GM18517 (cell line): ENCODE results near the gene RABEP2.
"Not testable (repeated sequence)": the region's sequence is repeated elsewhere in the genome, so short reads cannot be mapped to it uniquely, and the experiment has no call there.

ENCODE experiments used
- ATAC-seq: cut with Tn5 transposase; IDR thresholded peaks from one replicate; pipeline ENCODE4 v1.9.1; 2021; ENCODE audit warnings: mild to moderate bottlenecking, moderate library complexity; ENCODE audit not compliant: unreplicated experiment

RABEP2 gene

DNA sequence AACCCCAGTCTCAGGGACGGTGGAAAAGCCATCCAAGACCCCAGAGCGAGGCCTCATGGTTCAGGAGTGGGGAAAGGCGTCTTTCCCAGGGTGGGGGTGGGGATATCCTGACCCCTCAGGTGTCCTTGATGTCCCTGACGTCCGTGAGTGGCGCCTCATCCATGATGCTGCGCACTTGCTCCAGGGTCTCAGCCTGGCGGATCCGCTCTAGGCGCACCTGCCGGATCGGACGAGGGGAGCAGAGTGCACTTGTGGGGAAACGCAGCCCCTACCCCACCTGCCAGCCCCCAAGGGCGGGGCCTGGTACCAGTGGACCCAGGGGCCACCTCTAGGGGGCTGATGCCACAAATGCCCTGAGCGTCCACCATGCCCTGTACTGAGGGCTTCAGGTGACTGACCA is 20.2 kb downstream of the RABEP2 start:
- ATAC-seq, result no peak

DNA sequence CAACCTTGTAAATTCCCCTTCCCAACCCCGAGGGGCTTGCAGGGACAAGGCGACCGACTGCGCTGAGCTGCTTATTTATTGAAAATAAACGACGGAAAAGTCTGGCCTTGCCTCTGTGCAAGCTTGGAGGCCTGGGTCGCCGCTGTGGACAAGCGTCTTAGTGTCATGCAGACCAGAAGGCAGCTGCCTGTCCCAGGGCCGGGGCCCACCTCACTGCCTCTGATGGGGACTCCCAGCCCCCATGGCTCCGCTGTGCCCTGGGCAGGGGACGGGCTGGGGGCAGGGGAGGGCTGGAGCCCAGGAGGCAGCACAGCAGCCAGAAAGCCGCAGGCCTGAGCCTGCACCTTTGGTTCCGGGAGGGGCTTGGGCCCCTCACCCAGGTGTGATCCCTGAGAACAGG is 20.7 kb downstream of the RABEP2 start:
- ATAC-seq, result no peak

DNA sequence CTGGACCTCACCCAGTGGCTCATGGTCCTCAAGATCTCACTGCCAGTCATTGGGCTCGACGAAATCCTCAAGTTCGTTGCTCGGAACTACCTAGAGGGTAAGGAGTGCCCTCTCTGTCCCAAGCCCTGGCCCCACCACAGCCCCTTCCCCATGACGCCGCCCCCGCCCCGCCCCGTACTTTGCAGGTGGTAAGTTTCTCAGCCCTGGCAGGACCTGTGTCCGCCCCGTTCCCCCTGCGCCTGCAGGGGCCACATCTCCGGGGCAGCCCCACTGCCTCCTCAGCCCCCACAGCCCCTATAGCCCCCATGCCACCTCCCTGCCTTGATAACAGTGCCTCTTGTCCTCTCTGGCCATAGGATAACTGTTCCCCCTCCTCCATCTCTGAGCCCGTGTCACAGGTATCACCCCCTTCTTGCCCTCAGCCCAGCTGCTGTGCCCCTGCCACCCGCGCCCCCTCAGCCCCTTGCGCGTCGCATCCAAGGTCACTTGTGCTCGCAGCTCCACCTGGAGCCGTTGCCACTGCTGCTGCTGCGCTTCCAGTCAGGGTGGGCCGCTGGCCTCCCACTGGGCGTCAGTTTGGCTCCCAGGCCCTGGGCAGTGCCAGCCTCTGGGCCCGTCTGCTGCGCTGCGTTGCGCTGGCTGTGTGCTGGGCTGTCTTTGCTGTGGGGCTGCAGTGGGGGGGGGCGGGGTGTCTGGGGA is 21.5 kb downstream of the RABEP2 start:
- ATAC-seq, result no peak

DNA sequence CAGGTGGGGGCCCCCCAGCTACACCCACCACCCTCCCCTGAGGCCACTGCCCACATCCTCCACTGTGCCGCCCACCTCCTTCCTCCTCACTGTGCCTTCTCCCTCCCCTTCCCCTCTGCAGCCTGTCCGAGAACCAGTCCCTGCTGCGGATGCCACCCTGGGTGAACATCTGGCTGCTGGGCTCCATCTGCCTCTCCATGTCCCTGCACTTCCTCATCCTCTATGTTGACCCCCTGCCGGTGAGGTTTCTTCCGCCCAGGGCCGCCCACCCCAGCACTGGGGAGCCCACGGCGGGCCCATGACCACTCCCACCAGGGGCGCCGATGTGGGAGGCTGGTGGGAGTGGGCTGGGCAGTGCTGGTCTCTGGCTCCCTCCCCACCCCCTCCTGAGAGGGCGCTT is 22.1 kb downstream of the RABEP2 start:
- ATAC-seq, result no peak

DNA sequence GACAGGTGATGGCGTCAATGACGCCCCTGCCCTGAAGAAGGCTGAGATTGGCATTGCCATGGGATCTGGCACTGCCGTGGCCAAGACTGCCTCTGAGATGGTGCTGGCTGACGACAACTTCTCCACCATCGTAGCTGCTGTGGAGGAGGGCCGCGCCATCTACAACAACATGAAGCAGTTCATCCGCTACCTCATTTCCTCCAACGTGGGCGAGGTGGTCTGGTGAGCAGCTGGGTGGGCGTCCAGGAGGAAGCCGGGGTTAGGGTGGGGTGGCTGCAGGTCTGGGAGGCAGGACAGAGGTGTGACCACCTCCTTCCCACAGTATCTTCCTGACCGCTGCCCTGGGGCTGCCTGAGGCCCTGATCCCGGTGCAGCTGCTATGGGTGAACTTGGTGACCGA is 23.2 kb downstream of the RABEP2 start:
- ATAC-seq, result no peak

DNA sequence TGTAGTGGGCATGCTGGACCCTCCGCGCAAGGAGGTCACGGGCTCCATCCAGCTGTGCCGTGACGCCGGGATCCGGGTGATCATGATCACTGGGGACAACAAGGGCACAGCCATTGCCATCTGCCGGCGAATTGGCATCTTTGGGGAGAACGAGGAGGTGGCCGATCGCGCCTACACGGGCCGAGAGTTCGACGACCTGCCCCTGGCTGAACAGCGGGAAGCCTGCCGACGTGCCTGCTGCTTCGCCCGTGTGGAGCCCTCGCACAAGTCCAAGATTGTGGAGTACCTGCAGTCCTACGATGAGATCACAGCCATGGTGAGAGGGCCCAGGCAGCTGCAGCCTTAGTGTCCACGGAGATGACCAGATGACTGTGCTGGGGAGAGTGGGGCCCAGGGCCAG is 24.4 kb downstream of the RABEP2 start:
- ATAC-seq, result no peak

DNA sequence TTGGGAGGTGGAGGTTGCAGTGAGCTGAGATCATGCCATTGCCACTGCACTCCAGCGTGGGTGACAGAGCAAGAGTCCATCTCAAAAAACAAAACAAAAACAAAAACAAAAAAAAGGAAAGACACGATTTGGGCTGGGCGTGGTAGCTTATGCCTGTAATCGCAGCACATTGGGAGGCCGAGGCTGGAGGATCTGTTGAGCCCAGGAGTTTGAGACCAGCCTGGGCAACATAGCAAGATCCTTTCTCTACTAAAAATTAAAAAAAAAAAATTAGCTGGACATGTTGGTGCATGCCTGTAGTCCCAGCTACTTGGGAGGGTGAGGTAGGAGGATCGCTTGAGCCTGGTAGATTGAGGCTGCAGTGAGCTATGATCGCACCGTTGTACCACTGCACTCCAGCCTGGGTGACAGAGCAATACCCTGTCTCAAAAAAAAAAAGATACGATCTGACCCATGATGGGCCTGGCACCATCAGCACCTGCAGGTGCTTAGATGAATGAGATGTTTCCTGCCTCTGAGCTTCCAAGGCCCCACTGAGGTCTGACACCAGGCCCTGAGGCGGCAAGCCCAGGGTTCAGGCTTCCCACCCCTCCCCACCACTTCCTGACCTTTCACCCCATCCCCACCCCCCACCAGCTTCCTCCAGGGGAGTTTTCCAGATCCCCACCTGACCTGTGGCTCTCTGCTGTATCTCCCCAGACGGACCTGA is 25.0 kb downstream of the RABEP2 start:
- ATAC-seq, result no peak

DNA sequence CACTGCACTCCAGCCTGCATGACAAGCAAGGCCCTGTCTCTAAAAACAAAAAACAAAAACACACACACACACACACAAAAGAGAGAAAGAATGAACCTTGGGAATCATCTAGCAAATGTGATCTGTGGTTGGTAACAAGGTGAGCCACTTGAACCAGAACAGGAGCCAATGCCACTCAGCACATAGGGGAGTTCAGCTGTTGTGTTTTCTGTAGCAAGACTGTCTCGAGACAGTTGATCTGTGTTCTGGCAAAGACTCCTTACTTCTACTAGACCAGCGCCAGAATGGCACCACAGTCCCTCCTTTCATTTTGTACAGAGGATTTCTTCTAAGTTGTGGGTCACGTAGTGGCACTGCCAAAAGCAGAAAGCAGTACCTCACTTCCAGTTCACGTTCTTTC is 26.1 kb downstream of the RABEP2 start:
- ATAC-seq, result no peak

DNA sequence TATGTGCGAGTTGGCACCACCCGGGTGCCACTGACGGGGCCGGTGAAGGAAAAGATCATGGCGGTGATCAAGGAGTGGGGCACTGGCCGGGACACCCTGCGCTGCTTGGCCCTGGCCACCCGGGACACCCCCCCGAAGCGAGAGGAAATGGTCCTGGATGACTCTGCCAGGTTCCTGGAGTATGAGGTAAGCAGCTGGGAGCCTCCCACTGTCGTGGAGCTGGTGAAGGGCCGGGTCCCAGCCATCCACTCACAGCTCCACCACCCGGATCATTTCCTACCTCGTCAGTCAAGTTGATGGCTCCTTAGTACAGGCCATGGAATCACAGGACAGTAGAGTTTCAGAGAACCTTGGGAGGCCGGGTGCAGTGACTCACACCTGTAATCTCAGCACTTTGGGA is 26.8 kb downstream of the RABEP2 start:
- ATAC-seq, result no peak

DNA sequence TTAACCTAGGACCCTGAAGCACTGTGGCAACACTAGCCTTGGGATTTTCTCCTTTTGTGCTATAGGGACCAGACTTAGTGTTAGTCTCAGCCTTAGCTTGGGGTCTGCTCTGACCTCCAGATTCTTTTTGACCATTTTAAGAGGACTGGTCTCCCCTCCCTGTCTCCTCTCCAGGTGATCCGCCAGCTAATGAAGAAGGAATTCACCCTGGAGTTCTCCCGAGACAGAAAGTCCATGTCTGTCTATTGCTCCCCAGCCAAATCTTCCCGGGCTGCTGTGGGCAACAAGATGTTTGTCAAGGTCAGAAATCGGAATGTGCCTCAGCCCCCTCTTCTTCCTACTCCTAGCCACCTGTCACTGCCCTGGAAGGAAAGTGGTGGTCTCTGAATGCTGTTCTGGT is 27.2 kb downstream of the RABEP2 start:
- no peak for ATAC-seq

DNA sequence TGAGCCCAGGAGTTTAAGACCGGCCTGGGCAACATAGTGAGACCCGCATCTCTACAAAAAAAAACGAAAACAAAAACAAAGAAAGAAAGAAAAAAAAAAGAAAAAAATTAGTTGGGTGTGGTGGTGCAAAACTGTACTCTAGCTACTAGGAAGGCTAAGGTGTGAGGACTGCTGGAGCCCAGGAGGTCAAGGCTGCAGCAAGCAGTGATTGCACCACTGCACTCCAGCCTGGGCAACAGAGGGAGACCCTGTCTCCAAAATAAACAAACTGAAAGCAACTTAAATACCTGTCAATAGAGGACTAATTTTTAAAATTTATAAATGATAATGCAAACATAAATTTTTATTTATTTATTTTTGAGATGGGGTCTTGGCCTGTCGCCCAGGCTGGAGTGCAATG is 29.4 kb downstream of the RABEP2 start:
- no peak for ATAC-seq

DNA sequence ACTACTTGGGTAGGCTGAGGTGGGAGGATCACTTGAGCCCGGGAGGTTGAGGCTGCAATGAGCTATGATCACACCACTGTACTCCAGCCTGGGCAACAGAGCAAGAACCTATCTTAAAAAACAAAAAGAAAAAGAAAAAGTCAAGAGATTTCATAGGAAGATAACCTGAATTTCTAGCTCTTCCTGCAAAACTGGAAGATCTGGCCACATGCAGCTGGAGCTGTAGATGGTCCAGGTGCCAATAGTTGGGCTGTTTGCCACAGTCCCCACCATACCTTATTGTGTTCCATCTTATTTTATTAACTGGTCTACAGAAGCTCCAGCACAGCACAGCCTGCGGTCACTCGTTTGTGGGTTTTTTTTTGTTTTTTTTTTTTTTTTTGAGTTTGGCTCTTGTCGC is 31.7 kb downstream of the RABEP2 start:
- no peak for ATAC-seq

DNA sequence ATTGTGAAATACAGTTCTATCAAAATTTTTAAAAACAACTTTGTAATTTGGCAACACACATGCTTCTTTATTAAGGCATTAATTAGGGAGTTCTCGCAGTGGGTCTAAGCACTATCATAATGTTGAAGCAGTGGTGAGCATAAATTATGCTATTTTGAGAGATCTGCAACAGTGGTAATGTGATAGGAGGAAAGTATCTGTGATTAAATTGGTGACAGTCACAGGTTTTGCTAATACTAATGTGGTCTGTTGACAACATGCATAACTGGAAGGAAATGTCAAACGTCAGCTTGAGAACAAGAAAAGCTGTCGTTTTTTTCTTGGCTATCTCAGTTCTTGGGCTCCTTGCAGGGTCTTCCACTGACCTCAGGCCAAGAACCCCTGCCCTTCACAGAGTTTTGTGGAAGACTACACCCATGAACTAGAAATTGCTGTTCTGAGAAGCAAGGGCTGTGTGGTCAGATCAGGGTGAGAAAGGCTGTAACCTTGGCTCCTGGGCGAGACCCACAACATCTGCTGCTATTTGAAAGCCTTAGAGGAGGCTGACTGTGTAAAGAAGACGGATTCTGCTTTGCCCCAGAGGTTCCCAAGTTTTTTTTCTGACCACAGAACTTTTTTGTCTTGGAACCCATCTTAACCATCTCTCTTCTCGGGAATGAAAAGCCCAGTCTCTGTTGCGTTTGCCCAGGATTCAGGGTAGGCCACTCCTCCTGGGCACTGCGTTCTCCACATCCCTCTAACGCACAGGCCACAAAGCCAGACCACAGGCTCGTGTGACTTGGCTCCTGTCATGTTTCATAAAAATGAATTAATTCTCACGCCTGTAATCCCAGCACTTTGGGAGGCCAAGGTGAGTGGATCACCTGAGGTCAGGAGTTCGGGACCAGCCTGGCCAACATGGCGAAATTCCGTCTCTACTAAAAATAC is 32.8 kb downstream of the RABEP2 start:
- no peak for ATAC-seq

DNA sequence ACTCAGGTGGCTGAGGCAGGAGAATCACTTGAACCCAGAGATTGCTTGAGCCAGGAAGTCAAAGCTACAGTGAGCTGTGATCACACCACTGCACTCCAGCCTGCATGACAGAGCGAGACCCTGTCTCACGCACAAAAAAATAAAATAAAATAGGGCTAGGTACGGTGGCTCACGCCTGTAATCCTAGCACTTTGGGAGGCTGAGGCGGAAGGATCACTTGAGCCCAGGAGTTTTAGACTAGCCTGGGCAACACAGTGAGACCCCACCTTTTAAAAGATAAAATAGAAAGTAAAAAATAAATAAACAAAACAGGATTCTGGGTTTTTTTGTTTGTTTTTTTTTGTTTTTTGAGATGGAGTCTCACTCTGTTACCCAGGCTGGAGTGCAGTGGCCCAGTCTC is 34.7 kb downstream of the RABEP2 start:
- ATAC-seq, result not testable (repeated sequence)

DNA sequence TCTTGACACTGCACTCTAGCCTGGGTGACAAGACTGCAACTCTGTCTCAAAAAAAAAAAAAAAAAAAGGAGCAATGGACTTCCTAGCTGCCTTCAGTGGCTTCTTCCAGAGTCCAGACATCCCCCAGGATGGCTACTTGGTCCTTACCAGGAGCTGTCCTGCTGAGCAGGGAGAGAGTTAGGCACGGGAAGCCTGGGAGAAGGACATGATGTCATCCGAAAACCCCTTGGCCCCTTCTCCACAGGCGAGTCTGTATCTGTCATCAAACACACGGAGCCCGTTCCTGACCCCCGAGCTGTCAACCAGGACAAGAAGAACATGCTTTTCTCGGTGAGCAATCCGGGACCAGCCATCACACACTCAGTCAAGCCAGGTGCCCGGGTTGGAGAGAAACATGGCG is 38.1 kb downstream of the RABEP2 start:
- ATAC-seq, result no peak

DNA sequence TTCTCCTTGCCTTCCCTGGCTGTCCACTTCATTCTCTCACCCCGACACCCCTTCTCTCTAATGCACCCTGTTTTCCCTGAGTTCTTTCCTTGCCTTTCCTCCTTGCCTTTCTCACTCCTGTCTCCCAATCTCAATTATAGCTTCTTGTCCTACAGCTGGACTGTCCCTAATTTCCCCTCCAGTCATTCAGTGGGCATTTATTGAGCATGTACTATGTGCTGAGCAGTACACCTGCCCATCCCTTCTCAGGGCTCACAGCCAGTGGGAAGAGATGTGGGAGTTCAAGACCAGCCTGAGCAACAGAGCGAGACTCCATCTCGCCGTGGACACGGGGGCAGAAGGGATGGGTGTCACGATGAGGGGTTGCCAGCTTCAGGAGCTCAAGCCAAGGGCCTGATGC is 41.0 kb downstream of the RABEP2 start:
- no peak for ATAC-seq

DNA sequence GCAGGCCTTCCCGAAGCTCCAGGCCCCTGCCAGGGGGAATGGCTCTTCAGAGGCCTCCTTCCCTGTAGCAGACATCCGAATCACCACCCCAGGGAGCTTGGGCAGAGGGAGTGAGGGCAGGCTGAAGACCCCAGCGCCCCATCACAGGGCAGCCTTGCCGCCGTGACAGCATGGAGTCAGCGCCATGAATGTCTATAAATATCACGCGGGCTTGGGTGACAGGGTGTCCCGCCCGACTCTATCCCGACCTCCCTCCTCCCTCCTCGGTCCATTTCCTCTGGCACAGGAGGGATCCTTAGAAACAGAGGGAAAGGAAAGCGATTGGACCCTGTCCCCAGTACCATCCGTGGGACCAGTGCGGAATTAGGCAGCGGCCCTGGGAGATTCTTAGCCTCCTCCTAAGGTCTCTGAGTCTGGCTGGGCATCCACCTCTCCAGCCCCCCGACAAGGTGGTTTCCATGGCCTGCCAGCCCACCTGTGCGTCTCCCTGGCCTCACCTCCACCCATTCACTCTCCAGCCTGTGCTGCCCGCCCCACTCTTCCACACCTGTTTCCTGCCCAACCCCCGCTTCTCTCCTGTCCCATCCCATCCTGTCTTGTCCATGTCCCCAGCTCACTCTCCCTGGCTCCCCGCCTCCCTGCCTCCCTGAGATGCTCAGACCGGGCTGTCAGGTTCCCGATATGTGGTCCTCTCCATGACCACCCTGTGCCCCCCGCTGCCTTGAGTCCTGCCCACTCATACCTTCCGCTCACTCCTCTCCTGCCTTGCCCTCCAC is 41.6 kb downstream of the RABEP2 start:
- no peak for ATAC-seq

DNA sequence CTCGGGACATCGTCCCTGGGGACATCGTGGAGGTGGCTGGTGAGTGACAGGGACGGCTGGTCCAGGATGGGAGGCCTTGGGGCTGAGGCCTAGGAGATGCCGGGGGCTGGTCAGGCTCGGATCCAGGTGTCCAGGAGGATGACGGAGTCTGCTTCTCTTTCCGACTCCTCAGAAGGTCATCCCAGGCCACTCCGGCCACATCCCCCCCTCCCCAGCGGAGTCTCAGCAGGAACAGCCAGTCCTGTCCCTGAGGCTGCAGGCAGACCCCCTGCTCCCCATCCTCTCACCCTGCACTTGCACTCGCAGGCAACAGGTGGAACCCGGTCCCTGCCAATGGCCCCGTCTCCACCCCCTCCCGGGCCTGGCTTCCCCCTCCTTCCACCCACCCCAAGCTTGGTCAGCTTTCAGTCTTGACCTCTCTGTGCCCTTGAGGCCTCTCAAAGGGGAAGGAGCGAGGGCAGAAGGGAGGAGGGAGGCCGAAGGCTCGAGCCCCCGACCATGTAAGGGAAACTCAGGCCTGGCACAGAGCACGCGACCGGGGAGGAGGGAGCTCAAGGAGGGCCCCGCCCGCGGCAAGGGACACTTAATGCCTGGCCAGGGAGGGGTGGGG is 42.4 kb downstream of the RABEP2 start:
- ATAC-seq, result no peak

DNA sequence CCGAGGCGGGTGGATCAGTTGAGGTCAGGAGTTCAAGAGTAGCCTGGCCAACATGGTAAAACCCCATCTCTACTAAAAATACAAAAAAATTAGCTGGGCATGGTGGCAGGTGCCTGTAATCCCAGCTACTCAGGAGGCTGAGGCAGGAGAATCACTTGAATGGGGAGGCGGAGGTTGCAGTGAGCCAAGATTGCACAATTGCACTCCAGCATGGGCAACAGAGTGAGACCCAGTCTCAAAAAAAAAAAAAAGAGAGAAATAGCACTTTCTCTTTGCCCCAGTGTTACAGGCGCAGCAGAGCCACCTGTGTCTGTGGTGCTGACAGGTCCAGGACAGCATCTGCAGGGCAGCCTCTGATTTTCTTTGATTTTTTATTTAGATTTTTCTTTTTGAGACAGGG is 43.5 kb downstream of the RABEP2 start:
- not testable (repeated sequence) for ATAC-seq

DNA sequence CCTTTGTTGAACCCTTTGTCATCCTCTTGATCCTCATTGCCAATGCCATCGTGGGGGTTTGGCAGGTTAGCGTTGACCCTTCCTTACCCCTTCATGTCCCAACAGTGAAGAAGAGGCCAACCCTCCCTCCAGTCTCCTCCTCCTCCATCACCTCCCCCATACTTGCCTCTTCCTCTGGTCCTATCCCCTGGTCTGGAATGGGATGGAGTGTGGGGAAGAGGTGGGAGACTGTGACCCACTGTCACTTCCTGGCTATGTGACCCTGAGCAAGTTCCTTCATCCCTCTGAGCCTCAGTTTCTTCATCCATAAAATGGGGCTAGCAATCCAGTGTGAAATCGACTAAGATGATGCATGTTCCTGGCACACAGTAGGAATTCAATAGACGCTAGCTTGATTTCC is 44.1 kb downstream of the RABEP2 start:
- ATAC-seq, result no peak

DNA sequence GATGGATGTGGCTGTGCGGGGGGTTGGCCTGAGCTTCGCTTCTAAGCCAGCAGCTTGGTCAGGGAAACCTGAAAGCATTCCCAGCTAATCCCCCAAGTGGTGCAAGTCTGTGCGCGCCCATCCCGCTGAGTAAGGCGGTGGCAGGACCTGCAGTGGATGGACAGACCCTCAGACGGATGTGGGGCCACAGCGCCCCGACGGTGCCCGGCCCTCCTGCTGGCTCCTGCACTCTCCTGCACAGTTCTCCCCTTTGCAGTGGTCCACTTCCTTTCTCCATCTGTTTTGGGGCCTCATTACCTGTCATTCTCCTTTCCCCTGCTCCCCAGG is 44.5 kb downstream of the RABEP2 start:
- ATAC-seq, result no peak
